EL (cell line): ENCODE results near the gene ITPR2.
"Not testable (repeated sequence)": the region's sequence is repeated elsewhere in the genome, so short reads cannot be mapped to it uniquely, and the experiment has no call there.

Source experiments
- DNase-seq: peaks from one replicate; pipeline ENCODE4 v3.0.0-alpha.2; 2016

Gene ITPR2

DNA sequence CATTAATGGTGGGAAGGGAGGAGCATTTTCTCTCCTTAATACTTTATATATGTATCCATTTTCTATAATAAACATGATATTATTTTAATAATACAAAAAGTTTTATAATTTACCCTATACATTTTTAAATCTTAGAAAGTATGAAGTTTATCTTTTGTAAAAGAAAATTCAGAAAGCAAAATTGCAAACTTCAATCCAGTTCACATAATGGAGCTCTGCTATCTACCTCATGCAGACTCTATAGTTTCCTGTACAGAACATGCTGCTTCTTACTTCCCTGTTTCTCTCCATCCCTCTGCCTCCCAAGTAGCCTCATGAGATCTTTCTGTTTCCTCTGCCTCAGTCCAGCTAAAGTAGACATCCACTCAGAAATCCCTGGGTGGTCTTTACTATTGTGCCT lies 402.4 kb downstream of the ITPR2 start:
- not testable (repeated sequence) for DNase-seq

GRCh38 chr12:26429070-26429691 lies 403.8 kb downstream of the ITPR2 start:
- no peak for DNase-seq

DNA sequence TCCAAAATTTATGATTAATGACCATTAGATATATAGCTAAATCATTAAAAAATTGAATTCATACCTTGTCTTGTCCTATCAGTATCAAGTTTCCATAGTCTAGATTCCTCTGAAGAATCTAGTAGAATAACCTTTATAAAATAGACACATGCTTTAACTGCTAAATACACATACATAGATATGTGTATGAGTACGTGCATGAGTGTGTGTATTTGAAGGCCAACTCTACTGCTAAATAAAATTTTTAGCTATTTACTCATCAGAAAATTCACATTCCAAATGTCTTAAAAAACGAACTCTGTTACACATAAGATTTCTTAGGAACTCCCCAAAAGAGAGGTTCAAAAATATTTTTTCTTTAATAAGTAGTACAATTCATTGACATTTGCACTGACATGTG lies 404.6 kb downstream of the ITPR2 start:
- peak; percentile 41 for DNase-seq

GRCh38 chr12:26426652-26427051 lies 406.3 kb downstream of the ITPR2 start:
- DNase-seq: no peak

- no peak for DNase-seq
Observed at GRCh38 chr12:26425587-26426260, 407.3 kb downstream of the ITPR2 start.

DNA sequence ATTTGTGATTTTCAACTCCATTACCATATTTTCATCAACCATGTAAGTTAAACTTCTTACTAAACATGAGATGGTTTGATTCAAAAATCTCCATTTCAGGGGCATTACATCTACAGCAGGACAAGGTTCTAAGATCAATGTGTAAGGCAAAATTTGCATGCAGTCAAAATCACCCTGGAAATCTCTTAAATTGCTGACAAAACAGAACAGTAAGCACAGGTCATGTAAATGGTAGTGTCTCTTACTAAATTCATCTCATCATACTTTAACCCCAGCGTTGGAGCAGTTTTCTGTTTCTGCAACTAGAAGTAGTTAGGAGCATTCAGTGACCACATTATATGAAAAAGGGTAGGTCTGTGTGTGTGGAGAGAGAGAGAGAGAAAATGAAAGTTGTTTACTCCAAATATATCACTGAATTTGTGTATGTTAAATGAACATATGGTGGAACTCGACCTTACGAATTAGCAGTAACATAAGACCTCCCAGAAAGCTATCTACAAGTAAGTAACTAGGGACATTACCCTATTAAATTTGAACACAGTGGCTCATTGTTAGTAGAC lies 410.1 kb downstream of the ITPR2 start:
- no peak for DNase-seq

GRCh38 chr12:26416550-26416949 lies 416.4 kb downstream of the ITPR2 start:
- no peak for DNase-seq

GRCh38 chr12:26410689-26411088 lies 422.3 kb downstream of the ITPR2 start:
- no peak for DNase-seq

DNA sequence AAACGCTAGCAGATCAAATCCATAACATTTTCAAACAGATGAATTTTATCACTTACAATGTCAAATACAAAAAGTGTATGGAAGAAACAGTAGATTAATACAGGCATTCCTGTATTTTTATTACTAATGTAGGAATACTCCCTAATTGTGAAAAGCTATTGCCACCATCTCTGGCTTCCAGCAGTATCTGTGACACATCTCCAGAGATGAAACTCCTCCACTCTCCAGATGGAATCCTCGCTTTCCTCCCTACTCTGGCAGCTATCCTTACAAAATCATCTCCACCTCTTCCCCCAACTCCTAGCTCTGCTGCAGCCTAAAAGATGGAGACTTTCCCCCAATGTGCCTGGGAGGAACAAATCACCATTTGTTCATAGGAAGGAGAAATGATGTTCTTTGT lies 426.2 kb downstream of the ITPR2 start:
- DNase-seq: no peak

GRCh38 chr12:26406391-26406790 lies 426.6 kb downstream of the ITPR2 start:
- DNase-seq: no peak

- no peak for DNase-seq
Observed at GRCh38 chr12:26403601-26404000, 429.4 kb downstream of the ITPR2 start.

- no peak for DNase-seq
Observed at GRCh38 chr12:26402648-26403047, 430.3 kb downstream of the ITPR2 start.

DNA sequence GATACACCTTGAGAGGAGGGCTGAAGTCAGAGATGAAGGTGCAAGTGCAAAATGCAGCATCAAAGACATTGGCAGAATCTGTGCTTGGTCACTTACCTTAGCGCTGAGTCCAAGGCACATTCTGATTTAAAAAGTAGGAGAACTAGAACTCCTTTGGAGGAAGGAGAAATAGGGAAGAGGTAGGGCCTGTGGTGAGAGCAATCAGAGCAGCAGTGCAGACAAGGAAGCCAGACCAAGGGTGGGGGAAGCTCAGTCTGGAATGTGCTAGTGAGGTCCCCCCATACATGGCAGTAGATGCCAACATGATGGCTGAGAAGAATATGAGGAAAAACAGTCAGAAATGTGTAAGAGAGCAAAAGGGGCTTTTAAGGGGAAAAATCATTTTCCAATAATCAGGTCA lies 431.1 kb downstream of the ITPR2 start:
- DNase-seq: no peak

- DNase-seq: no peak
Observed at GRCh38 chr12:26400627-26401026, 432.4 kb downstream of the ITPR2 start.

- no peak for DNase-seq
Observed at GRCh38 chr12:26399381-26399780, 433.6 kb downstream of the ITPR2 start.

DNA sequence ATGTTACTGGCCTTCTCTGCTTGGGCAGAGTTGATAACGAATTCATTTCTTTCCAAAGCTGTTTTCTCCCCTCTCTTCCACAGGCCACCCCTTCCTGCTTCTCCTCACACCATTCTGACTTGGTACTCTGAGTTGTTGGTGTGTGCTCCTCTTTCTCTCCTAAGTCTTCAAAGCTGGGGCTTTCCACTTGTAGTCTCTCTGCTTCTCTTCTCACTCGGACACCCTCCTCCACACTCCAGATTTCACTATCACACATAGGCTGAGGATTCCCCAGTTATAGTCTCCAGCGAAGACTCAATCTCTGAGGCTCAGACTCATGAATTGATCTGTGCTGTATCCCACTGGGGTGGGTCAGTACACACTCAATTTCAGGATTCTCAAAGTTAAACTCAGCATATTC lies 436.6 kb downstream of the ITPR2 start:
- no peak for DNase-seq

DNA sequence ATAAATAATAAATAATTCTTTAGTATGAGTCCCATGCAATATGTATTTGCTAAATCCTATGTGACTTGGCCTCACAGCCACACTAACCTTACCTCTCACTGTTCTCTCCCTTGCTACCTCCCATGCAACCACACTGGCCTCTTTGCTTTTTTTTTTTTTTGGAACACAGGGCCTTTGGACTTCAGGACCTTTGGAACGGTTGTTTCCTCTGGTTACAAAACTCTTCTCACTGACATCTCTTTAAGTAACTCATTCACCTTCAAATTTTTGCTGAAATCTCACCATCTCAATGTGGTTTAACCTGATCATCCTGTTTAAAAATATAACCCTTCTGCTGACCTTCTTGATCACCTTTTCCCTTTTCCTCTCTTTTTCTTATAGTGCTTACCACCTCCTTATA lies 443.7 kb downstream of the ITPR2 start:
- DNase-seq: no peak

DNA sequence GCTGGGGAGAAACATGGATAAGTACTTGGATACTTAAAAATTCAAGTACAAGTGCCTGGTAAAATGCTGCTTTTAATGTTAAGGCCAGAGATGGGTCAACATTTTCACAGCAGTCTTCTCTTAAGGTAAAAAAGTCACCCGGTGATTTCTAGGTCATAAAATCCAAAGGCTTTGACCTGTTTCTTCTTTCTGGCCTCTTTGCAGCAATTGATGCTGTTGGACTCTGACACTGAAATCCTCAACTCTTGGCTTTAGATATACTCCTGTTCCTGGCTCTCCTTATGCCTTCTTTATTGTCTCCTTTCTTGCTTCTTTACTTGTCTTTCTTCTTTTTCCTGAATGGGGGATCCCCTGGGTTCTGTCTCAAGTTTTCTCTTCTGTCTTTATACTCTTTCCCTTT lies 448.5 kb downstream of the ITPR2 start:
- no peak for DNase-seq

DNA sequence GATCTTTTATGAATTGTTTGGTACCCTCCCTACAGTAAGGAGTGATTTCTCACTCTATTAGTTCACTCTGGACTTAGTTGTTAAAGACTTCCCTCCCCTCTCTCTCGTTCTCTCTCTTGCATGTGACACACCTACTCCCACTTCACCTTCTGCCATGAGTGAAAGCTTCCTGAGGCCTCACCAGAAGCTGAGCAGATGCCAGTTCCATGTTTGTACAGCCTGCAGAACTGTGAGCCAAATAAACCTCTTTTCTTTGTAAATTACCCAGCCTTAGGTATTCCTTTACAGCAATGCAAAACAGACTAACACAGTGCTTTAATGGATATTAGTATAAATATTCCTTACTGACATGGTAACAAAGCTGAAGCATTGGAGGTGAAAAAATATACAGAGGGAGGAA lies 450.0 kb downstream of the ITPR2 start:
- no peak for DNase-seq

DNA sequence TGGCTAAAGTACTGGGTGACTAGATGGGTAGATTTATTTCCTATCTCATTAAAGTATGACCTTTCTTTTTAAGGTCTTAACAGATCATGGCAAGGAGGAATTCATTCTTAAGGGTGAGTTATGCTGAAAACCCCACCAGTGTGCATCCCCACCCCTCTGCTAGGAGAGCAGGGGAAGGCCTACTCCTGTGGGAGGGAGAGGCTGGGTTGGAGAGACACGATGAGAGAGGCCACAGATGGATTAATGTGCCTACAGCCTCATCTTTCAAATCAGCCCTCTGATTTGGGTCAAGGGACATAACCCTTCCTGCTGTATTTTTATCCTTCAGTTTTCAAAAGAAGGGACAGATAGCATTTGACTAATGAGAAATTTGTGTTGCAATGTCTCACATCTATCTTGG lies 452.1 kb downstream of the ITPR2 start:
- no peak for DNase-seq

- no peak for DNase-seq
Observed at GRCh38 chr12:26379777-26380467, 453.1 kb downstream of the ITPR2 start.

DNA sequence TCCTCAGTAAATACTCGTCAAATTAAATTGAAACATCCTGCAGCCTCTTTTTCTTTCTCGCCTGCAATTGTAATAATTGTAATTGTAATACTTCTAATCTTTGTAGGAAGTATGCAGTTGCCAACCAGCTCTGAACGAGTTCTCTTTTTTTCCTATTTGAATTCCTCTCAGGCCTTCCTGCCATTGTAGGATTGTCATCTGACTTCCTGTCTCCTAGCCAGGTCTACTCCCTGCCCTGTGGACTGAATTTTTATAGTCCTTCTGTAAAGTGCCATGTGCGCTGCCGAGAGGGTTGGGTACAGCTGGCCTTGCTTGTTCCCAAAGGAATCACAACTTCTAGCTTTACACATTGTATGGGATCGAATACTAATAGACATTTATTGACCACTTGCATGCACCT lies 454.3 kb downstream of the ITPR2 start:
- DNase-seq: no peak

- no peak for DNase-seq
Observed at GRCh38 chr12:26374934-26375680, 457.9 kb downstream of the ITPR2 start.
